GM13976 (cell line): Measurements from ENCODE around the gene GPC3.

Experiments
- DNase-seq: peaks from one replicate; pipeline ENCODE4 v3.0.0; 2012; ENCODE audit warnings: low spot score
- in situ Hi-C: fragments of 300-500 bp; cut with MboI; formaldehyde crosslinking; loops from one replicate; pipeline ENCODE4 v1.12.0; 2022; ENCODE audit warnings: low sequenced_read_pairs, mixed read lengths, inconsistent platforms; ENCODE audit not compliant: unreplicated experiment
- TF ChIP-seq, protein P1 (sequence below): IDR thresholded peaks from 2 replicates; pipeline ENCODE4 v1.5.1; 2012; ENCODE audit warnings: borderline replicate concordance, mild to moderate bottlenecking; ENCODE audit not compliant: insufficient read depth; ENCODE audit errors: extremely low read depth, missing control alignments, control extremely low read depth

The GPC3 gene

DNA sequence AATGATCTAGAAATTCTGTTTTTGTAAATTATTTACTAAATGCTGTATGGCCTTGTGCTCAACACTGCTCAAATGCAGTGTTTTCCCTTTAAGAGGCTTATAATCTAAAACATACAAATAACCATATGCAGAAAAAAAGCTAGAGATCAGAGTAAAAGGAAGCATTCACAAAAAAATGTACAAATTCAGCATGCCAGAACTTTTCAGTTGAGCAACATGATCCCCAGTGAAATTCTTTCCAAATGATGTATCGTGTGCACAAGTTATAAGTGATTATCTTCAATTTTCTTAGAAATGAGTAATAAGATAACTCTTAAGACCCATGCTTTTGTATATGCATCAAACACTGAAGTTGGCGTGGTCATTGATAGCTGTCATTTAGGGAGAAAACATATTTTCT, 5.0 kb downstream of the GPC3 start:
- in situ Hi-C loops, result no loop called here
- no peak for DNase-seq
- TF ChIP-seq, protein P1, sequence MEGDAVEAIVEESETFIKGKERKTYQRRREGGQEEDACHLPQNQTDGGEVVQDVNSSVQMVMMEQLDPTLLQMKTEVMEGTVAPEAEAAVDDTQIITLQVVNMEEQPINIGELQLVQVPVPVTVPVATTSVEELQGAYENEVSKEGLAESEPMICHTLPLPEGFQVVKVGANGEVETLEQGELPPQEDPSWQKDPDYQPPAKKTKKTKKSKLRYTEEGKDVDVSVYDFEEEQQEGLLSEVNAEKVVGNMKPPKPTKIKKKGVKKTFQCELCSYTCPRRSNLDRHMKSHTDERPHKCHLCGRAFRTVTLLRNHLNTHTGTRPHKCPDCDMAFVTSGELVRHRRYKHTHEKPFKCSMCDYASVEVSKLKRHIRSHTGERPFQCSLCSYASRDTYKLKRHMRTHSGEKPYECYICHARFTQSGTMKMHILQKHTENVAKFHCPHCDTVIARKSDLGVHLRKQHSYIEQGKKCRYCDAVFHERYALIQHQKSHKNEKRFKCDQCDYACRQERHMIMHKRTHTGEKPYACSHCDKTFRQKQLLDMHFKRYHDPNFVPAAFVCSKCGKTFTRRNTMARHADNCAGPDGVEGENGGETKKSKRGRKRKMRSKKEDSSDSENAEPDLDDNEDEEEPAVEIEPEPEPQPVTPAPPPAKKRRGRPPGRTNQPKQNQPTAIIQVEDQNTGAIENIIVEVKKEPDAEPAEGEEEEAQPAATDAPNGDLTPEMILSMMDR, result no peak

- in situ Hi-C loops, result no loop called here
- TF ChIP-seq, protein P1, result no peak
- no peak for DNase-seq
Measured at GRCh38 chrX:133979641-133980230, 5.7 kb downstream of the GPC3 start.

DNA sequence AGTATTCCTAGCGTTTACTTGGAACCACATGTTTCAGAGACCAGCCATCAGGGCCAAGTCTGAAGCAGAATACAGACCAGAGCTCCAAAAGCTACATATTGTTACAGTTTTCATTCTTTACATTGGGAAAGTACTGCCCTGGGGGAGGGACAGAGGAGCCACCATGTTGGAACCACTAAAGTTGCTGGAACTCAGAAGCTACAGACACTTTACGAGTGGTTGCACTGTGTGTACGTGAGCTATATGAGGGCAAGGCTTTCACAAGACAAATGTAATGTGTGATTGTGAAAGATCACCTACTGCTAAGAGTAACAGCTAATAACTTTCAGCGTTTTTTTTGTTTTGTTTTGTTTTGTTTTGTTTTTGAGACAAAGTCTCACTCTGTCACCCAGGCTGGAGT, 11.7 kb downstream of the GPC3 start:
- TF ChIP-seq, protein P1, result no peak
- no peak for DNase-seq
- in situ Hi-C loops, result no loop called here

DNA sequence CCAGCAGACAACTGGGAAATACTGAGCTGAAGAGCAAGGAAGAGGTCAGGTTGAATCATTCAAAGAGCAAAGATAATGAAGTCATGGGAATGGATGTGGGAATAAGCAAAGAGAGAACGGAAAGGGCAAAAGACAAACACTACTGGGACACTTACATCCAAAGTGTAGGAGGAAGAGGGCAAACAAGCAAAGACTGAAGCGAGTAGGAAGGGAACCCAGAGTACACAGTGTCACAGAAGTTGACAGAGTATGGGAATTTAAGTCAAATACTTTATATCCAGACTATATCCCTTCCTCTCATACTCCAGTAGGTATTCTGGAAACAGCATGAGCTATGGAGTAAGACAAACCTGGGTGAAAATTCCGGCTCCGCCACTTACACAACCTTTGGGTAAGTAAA, 12.5 kb downstream of the GPC3 start:
- DNase-seq, result no peak
- TF ChIP-seq, protein P1, result no peak
- in situ Hi-C loops, result no loop called here

GRCh38 chrX:133971586-133971985, 13.8 kb downstream of the GPC3 start:
- TF ChIP-seq, protein P1, result no peak
- no peak for DNase-seq
- in situ Hi-C loops, result no loop called here

- DNase-seq, result no peak
- TF ChIP-seq, protein P1, result no peak
- in situ Hi-C loops, result no loop called here
Measured at GRCh38 chrX:133970076-133970475, 15.3 kb downstream of the GPC3 start.

- DNase-seq, result no peak
- in situ Hi-C loops, result no loop called here
- TF ChIP-seq, protein P1, result no peak
Measured at GRCh38 chrX:133969191-133969590, 16.2 kb downstream of the GPC3 start.
